KOPT-K1 (cell line): ENCODE measurements around the gene DPAGT1.

ENCODE experiments used
- H3K27ac ChIP-seq: fragments of 200-600 bp; sonication (generic); 2 replicates; pipeline ENCODE4 v1.5.1; 2016; ENCODE audit warnings: antibody characterized with exemption, mild to moderate bottlenecking, low read depth, low read length; ENCODE audit not compliant: poor library complexity, severe bottlenecking
- H3K36me3 ChIP-seq: fragments of 200-600 bp; sonication (generic); 2 replicates; pipeline ENCODE4 v1.5.1; 2017; ENCODE audit warnings: antibody characterized with exemption, mild to moderate bottlenecking, low read length, moderate library complexity; ENCODE audit not compliant: insufficient read depth
- H3K9me3 ChIP-seq: fragments of 200-600 bp; sonication (generic); 2 replicates; pipeline ENCODE4 v1.5.1; 2017; ENCODE audit warnings: antibody characterized with exemption, low read length, mild to moderate bottlenecking; ENCODE audit not compliant: insufficient read depth, poor library complexity, severe bottlenecking

Gene DPAGT1

GRCh38 chr11:119121008-119121810 is 19.6 kb upstream of the DPAGT1 start, which contains the start of gene HINFP:
Gene HINFP, plus strand, starts transcription at chr11:119121580. Its CDS starts 5,365 bp downstream, at chr11:119126945.
- peak within 1 kb of the TSS; percentile 64 for H3K27ac ChIP-seq
- H3K36me3 ChIP-seq = peaks cover 34% of the 10 kb centered on the region; the same call in 1 of the 2 replicates
- H3K9me3 ChIP-seq = no peaks in the 10 kb centered on the region

DNA sequence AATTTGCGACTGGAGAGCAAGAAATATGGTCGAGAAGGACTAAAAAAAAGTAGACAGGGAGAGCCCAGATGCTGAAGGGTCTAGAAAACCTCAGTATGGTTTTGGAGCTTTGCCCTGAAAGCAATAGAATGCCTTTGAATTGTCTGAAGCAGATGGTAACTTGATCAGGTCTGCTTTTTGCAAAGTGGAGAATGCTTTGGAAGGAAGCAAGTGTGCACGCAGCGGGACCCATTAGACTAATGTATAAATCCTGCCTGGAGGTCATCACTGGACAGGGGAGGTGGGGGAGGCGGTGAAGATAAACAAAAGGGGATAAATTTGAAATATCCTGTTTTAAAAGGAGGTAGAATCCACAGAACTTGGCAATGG is 19.0 kb upstream of the DPAGT1 start:
- H3K27ac ChIP-seq = peak overlapping the region; percentile 56
- no peaks in the 10 kb centered on the region for H3K9me3 ChIP-seq
- peaks cover 33% of the 10 kb centered on the region; the same call in 1 of the 2 replicates for H3K36me3 ChIP-seq

GRCh38 chr11:119118946-119119345 is 17.3 kb upstream of the DPAGT1 start:
- Histone ChIP-seq H3K36me3 (peaks cover 28% of the 10 kb centered on the region), H3K9me3 (no peaks in the 10 kb centered on the region), H3K27ac (no peak overlapping the region)

- Histone ChIP-seq H3K9me3 (no peaks in the 10 kb centered on the region), H3K36me3 (peaks cover 32% of the 10 kb centered on the region), H3K27ac (no peak overlapping the region)
Observed at GRCh38 chr11:119118227-119118626, 16.6 kb upstream of the DPAGT1 start.

GRCh38 chr11:119117004-119117706 is 15.5 kb upstream of the DPAGT1 start:
- peaks cover 43% of the 10 kb centered on the region for H3K36me3 ChIP-seq
- H3K9me3 ChIP-seq = no peaks in the 10 kb centered on the region
- H3K27ac ChIP-seq = no peak overlapping the region

GRCh38 chr11:119116601-119117000 is 14.9 kb upstream of the DPAGT1 start:
- Histone ChIP-seq H3K36me3 (peaks cover 48% of the 10 kb centered on the region), H3K9me3 (no peaks in the 10 kb centered on the region), H3K27ac (no peak overlapping the region)

DNA sequence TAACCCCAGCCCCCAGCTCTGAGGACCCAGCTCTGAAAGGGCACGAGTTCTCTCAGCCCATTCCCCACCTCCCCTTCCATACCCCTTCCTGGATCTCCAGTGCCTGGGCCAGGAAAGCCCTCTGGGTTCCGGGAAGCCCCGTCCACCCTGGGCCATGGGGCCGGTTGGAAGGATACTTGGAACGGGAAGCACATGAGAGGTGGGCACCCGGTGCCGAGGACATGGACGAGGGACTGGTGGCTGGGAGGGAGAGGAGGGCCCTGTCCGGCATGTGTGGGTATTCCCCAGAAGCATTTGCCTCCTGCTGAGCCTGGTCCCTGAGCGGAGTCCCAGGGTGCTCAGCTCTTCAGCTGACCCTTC is 14.6 kb upstream of the DPAGT1 start:
- no peaks in the 10 kb centered on the region for H3K9me3 ChIP-seq
- H3K36me3 ChIP-seq = peaks cover 52% of the 10 kb centered on the region
- peak overlapping the region; percentile 75 for H3K27ac ChIP-seq

GRCh38 chr11:119115484-119116234 is 14.0 kb upstream of the DPAGT1 start:
- Histone ChIP-seq H3K36me3 (peaks cover 58% of the 10 kb centered on the region), H3K27ac (peak overlapping the region; percentile 75), H3K9me3 (no peaks in the 10 kb centered on the region)

- H3K36me3 ChIP-seq = peaks cover 69% of the 10 kb centered on the region
- peak overlapping the region; percentile 75 for H3K27ac ChIP-seq
- H3K9me3 ChIP-seq = no peaks in the 10 kb centered on the region
Observed at GRCh38 chr11:119114351-119114750, 12.7 kb upstream of the DPAGT1 start.

- H3K36me3 ChIP-seq = peaks cover 69% of the 10 kb centered on the region
- H3K9me3 ChIP-seq = no peaks in the 10 kb centered on the region
- no peak overlapping the region for H3K27ac ChIP-seq
Observed at GRCh38 chr11:119113716-119114115, 12.1 kb upstream of the DPAGT1 start.

GRCh38 chr11:119112314-119113020 is 10.8 kb upstream of the DPAGT1 start:
- peaks cover 60% of the 10 kb centered on the region for H3K36me3 ChIP-seq
- H3K27ac ChIP-seq = no peak overlapping the region
- no peaks in the 10 kb centered on the region for H3K9me3 ChIP-seq

- H3K9me3 ChIP-seq = no peaks in the 10 kb centered on the region
- H3K36me3 ChIP-seq = peaks cover 53% of the 10 kb centered on the region
- H3K27ac ChIP-seq = no peak overlapping the region
Observed at GRCh38 chr11:119111361-119111925, 9.8 kb upstream of the DPAGT1 start.

DNA sequence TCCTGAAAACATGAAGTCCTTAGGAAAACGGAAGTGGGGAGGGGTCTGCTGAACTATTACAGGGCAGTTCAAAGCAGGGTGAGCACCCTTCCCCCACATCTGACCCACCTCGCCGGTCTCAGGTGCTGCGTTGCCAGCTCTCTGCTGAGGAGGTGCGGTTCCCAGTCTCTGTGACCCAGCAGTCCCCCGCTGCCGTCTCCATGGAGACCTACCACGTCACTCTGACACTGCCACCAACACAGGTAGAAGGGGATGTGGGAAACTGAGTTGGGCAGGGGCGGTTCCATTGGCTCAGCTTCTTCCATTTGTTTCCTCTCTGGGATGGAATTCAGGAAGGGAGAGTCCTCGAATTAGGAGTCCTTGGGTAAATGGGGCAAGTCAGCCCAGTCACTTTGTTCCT is 8.8 kb upstream of the DPAGT1 start:
- peaks cover 53% of the 10 kb centered on the region for H3K36me3 ChIP-seq
- H3K27ac ChIP-seq = no peak overlapping the region
- no peaks in the 10 kb centered on the region for H3K9me3 ChIP-seq

GRCh38 chr11:119109843-119110242 is 8.2 kb upstream of the DPAGT1 start:
- Histone ChIP-seq H3K27ac (no peak overlapping the region), H3K9me3 (no peaks in the 10 kb centered on the region), H3K36me3 (peaks cover 53% of the 10 kb centered on the region)
